H9 (cell line): ENCODE results near the gene RAD50. TPM values are rescaled to one million over a fixed set of nuclear protein-coding genes. Genes with fewer than 3 reads are reported as not detected.

ENCODE experiments used
- DNase-seq: peaks from one replicate; pipeline ENCODE4 v3.0.0-alpha.2; 2017
- H2AFZ ChIP-seq: one replicate; pipeline ENCODE4 v1.6.1; 2013; ENCODE audit warnings: mild to moderate bottlenecking, low read length, control low read depth, moderate library complexity
- H2AK5ac ChIP-seq: 2 replicates; pipeline ENCODE4 v1.6.1; 2013; ENCODE audit warnings: low read length, control low read depth, mixed read lengths; ENCODE audit not compliant: insufficient read length
- H2BK120ac ChIP-seq: one replicate; pipeline ENCODE4 v1.6.1; 2013; ENCODE audit warnings: low read depth, mild to moderate bottlenecking, low read length, control low read depth, inconsistent platforms; ENCODE audit not compliant: poor library complexity, severe bottlenecking
- H2BK12ac ChIP-seq: 2 replicates; pipeline ENCODE4 v1.6.1; 2013; ENCODE audit warnings: low read length, control low read depth, mixed read lengths, low read depth; ENCODE audit not compliant: insufficient read length
- H2BK15ac ChIP-seq: 2 replicates; pipeline ENCODE4 v1.6.1; 2013; ENCODE audit warnings: low read depth, low read length, control low read depth
- H2BK20ac ChIP-seq: one replicate; pipeline ENCODE4 v1.6.1; 2013; ENCODE audit warnings: low read depth, mild to moderate bottlenecking, low read length, control low read depth, inconsistent platforms; ENCODE audit not compliant: poor library complexity, severe bottlenecking
- H2BK5ac ChIP-seq: 2 replicates; pipeline ENCODE4 v1.6.1; 2013; ENCODE audit warnings: low read length, control low read depth, mixed read lengths; ENCODE audit not compliant: insufficient read length
- H3K14ac ChIP-seq: 2 replicates; pipeline ENCODE4 v1.6.1; 2013; ENCODE audit warnings: low read length, control low read depth; ENCODE audit not compliant: insufficient read depth
- H3K18ac ChIP-seq: 2 replicates; pipeline ENCODE4 v1.6.1; 2013; ENCODE audit warnings: low read depth, mild to moderate bottlenecking, mixed read lengths, low read length, control low read depth; ENCODE audit not compliant: insufficient read length
- H3K23ac ChIP-seq: 2 replicates; pipeline ENCODE4 v1.6.1; 2013; ENCODE audit warnings: low read length, control low read depth, mixed read lengths, low read depth; ENCODE audit not compliant: insufficient read length
- H3K23me2 ChIP-seq: 2 replicates; pipeline ENCODE4 v1.6.1; 2013; ENCODE audit warnings: low read depth, mild to moderate bottlenecking, mixed read lengths, low read length, control low read depth; ENCODE audit not compliant: insufficient read length, poor library complexity, severe bottlenecking
- H3K27ac ChIP-seq: 2 replicates; pipeline ENCODE4 v1.5.1; 2013; ENCODE audit warnings: low read length, control low read depth, mixed read lengths, low read depth; ENCODE audit not compliant: insufficient read length
- H3K27me3 ChIP-seq: 2 replicates; pipeline ENCODE4 v1.6.1; 2013; ENCODE audit warnings: low read length, control low read depth, inconsistent platforms; ENCODE audit not compliant: insufficient read depth
- H3K4ac ChIP-seq: 2 replicates; pipeline ENCODE4 v1.6.1; 2013; ENCODE audit warnings: low read depth, mild to moderate bottlenecking, control low read depth, inconsistent platforms, low read length, moderate library complexity
- H3K4me1 ChIP-seq: 2 replicates; pipeline ENCODE4 v1.6.1; 2013; ENCODE audit warnings: low read length, control low read depth, inconsistent platforms; ENCODE audit not compliant: insufficient read depth
- H3K4me2 ChIP-seq: 2 replicates; pipeline ENCODE4 v1.6.1; 2013; ENCODE audit warnings: low read length, control low read depth, mixed read lengths; ENCODE audit not compliant: insufficient read length, insufficient read depth
- H3K56ac ChIP-seq: 2 replicates; pipeline ENCODE4 v1.6.1; 2013; ENCODE audit warnings: low read depth, mild to moderate bottlenecking, mixed read lengths, low read length, control low read depth; ENCODE audit not compliant: insufficient read length
- H3K79me1 ChIP-seq: 2 replicates; pipeline ENCODE4 v1.6.1; 2013; ENCODE audit warnings: low read depth, mild to moderate bottlenecking, moderate library complexity, low read length, control low read depth, inconsistent platforms; ENCODE audit not compliant: insufficient read depth, poor library complexity, severe bottlenecking
- H3K79me2 ChIP-seq: 2 replicates; pipeline ENCODE4 v1.6.1; 2013; ENCODE audit warnings: low read length, control low read depth, inconsistent platforms; ENCODE audit not compliant: insufficient read depth
- H3K9ac ChIP-seq: 2 replicates; pipeline ENCODE4 v1.6.1; 2013; ENCODE audit warnings: low read length, control low read depth, mixed read lengths; ENCODE audit not compliant: insufficient read length; ENCODE audit errors: extremely low read depth
- H3K9me3 ChIP-seq: one replicate; pipeline ENCODE4 v1.6.1; 2013; ENCODE audit warnings: low read depth, low read length, inconsistent platforms; ENCODE audit not compliant: control insufficient read depth
- H3T11ph ChIP-seq: one replicate; pipeline ENCODE4 v1.6.1; 2013; ENCODE audit warnings: mild to moderate bottlenecking, low read length, control low read depth, inconsistent platforms
- H4K20me1 ChIP-seq: one replicate; pipeline ENCODE4 v1.6.1; 2013; ENCODE audit not compliant: control insufficient read depth, insufficient read length, insufficient read depth
- H4K5ac ChIP-seq: 2 replicates; pipeline ENCODE4 v1.6.1; 2013; ENCODE audit warnings: low read depth, mild to moderate bottlenecking, mixed read lengths, low read length, control low read depth; ENCODE audit not compliant: insufficient read length
- H4K8ac ChIP-seq: replicated peaks from 2 replicates; pipeline ENCODE4 v1.6.1; 2013; ENCODE audit warnings: low read length, control low read depth, mixed read lengths, low read depth; ENCODE audit not compliant: insufficient read length
- H4K91ac ChIP-seq: 2 replicates; pipeline ENCODE4 v1.6.1; 2013; ENCODE audit warnings: low read depth, mild to moderate bottlenecking, moderate library complexity, mixed read lengths, low read length, control low read depth; ENCODE audit not compliant: insufficient read length
- H3K27ac Mint-ChIP-seq, 3 experiments: 2 replicates in 2 of 3; 3 replicates in 1 of 3; pipeline ENCODE4 v1.8.0; 2020 to 2021; ENCODE audit warnings: mixed read lengths in 3 of 3, mild to moderate bottlenecking in 1 of 3, moderate library complexity in 1 of 3
- H3K27me3 Mint-ChIP-seq: 2 replicates; pipeline ENCODE4 v1.8.0; 2021; ENCODE audit warnings: low read depth, mild to moderate bottlenecking, moderate library complexity, mixed read lengths
- H3K36me3 Mint-ChIP-seq, 3 experiments: 2 replicates in 2 of 3; 3 replicates in 1 of 3; pipeline ENCODE4 v1.8.0; 2020 to 2021; ENCODE audit warnings: low read depth in 3 of 3, mixed read lengths in 3 of 3; ENCODE audit not compliant: insufficient read depth in 1 of 3
- H3K4me1 Mint-ChIP-seq, 2 experiments: 2 replicates each; pipeline ENCODE4 v1.8.0; 2020; ENCODE audit warnings: mixed read lengths in 2 of 2
- H3K4me3 Mint-ChIP-seq, 2 experiments: 2 replicates in 1 of 2; 3 replicates in 1 of 2; pipeline ENCODE4 v1.8.0; 2020 to 2021; ENCODE audit warnings: mild to moderate bottlenecking in 2 of 2, mixed read lengths in 2 of 2, moderate library complexity in 1 of 2
- H3K9me3 Mint-ChIP-seq, 2 experiments: 2 replicates in 1 of 2; 3 replicates in 1 of 2; pipeline ENCODE4 v1.8.0; 2020; ENCODE audit warnings: mild to moderate bottlenecking in 2 of 2, mixed read lengths in 2 of 2, moderate library complexity in 1 of 2
- CTCF ChIP-seq: fragments of 200-600 bp; sonication (generic); conservative IDR thresholded peaks from 3 replicates; pipeline ENCODE4 v1.8.0; 2021; ENCODE audit warnings: antibody characterized with exemption, mild to moderate bottlenecking
- WGBS: extraction: QIAGEN DNeasy Blood & Tissue Kit; methylation state at CpG from one replicate; pipeline ENCODE4 v1.1.7; 2013; ENCODE audit warnings: missing lambda C conversion rate, low lambda C conversion rate, mixed read lengths; ENCODE audit not compliant: insufficient read length; ENCODE audit errors: extremely low coverage; 5-methylcytosine and 5-hydroxymethylcytosine counted together
- total RNA-seq: library from RNA; stranded (reverse); gene quantifications from 2 replicates; pipeline ENCODE4 v1.2.1, GENCODE V29; 2021

RAD50 gene
- total RNA-seq, 1 experiment from 2014 or later, result 46.1 TPM

GRCh38 chr5:132651838-132652469 lies 95.2 kb downstream of the RAD50 start:
- Histone ChIP-seq H3K4ac (no peak overlapping the region), H2AK5ac (no peak overlapping the region), H2BK12ac (no peak overlapping the region), H3T11ph (no peak overlapping the region), H4K91ac (no peak overlapping the region), H3K79me2 (no peaks in the 10 kb centered on the region), H3K14ac (no peak overlapping the region), H2BK20ac (no peak overlapping the region), H4K20me1 (no peaks in the 10 kb centered on the region), H4K5ac (no peak overlapping the region), H3K9ac (no peak overlapping the region), H3K18ac (no peak overlapping the region), H3K56ac (no peak overlapping the region), H2BK15ac (no peak overlapping the region), H2BK5ac (no peak overlapping the region), H4K8ac (no peak overlapping the region), H3K23me2 (no peaks in the 10 kb centered on the region), H3K4me1 (no peaks in the 10 kb centered on the region), H3K9me3 (peaks cover 9% of the 10 kb centered on the region), H2AFZ (no peak overlapping the region), H3K79me1 (no peaks in the 10 kb centered on the region), H3K27me3 (peaks cover 6% of the 10 kb centered on the region; the same call in 1 of the 2 replicates), H3K4me2 (no peak overlapping the region), H3K27ac (no peak overlapping the region), H2BK120ac (no peak overlapping the region), H3K23ac (no peak overlapping the region)
- Mint-ChIP-seq H3K4me3 (no peak overlapping the region), H3K27ac (no peak overlapping the region; a peak in 1 of 7 replicates), H3K27me3 (peaks cover 55% of the 10 kb centered on the region), H3K36me3 (peaks cover 0 to 7% (median 0%) of the 10 kb centered on the region in 3 experiments; a peak in 1 of 7 replicates), H3K4me1 (peaks cover 3 to 10% of the 10 kb centered on the region in 2 experiments), H3K9me3 (peaks cover 6 to 27% of the 10 kb centered on the region in 2 experiments; a peak in 4 of 5 replicates)
- WGBS, result no CpG with 5 or more reads among the region's 4 CpGs
- no peak for DNase-seq
- TF ChIP-seq CTCF, result no peak
